ENCODE results near the gene RESF1. TPM values are rescaled to one million over a fixed set of nuclear protein-coding genes. Genes with fewer than 3 reads are reported as not detected.
"Not testable (repeated sequence)": the region's sequence is repeated elsewhere in the genome, so short reads cannot be mapped to it uniquely, and the experiment has no call there.

The RESF1 gene, protein sequence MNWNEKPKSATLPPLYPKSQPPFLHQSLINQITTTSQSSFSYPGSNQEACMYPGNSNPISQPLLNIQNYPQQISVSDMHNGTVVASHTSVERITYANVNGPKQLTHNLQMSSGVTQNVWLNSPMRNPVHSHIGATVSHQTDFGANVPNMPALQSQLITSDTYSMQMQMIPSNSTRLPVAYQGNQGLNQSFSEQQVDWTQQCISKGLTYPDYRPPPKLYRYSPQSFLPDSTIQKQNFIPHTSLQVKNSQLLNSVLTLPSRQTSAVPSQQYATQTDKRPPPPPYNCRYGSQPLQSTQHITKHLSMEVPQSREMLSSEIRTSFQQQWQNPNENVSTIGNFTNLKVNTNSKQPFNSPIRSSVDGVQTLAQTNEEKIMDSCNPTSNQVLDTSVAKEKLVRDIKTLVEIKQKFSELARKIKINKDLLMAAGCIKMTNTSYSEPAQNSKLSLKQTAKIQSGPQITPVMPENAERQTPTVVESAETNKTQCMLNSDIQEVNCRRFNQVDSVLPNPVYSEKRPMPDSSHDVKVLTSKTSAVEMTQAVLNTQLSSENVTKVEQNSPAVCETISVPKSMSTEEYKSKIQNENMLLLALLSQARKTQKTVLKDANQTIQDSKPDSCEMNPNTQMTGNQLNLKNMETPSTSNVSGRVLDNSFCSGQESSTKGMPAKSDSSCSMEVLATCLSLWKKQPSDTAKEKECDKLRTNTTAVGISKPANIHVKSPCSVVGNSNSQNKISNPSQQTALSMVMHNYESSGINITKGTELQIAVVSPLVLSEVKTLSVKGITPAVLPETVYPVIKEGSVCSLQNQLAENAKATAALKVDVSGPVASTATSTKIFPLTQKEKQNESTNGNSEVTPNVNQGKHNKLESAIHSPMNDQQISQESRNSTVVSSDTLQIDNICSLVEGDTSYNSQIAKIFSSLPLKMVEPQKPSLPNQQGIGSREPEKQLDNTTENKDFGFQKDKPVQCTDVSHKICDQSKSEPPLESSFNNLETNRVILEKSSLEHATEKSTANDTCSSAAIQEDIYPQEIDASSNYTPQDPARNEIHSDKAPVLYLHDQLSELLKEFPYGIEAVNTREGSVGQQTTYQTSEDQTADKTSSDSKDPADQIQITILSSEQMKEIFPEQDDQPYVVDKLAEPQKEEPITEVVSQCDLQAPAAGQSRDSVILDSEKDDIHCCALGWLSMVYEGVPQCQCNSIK (N-terminal part only)
- total RNA-seq, result 31.9 TPM

DNA sequence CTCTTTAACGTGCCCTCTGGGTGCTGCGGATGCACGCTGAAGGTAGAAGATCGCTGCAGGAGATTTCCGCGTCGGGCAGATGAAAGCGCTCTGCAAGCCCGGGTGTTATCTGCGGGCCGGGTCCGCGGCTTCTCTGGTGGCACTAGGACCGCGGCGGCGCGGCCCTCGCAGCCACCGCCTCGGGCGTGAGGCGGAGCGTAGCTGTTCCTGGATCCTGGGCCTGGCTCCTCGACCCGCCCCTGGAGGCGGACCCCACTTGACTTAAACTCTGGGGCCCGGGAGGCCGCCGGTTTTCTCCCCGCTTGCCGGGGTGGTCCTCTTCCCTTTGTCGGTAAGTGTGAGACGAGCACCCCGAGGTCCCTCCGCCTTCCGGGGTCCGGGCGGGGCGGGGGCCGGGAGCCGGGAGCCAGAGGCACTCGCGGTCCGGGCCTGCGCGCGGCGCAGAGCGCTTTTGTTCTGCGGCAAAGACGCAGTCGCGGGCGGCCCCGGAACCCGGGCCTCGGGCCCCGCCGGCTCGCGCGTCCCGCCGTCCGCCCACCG, at the start of gene RESF1:
Gene RESF1, plus strand, starts transcription at position 255 of the 540 bp plus-strand sequence. CDS start 21,541 bp downstream, outside the sequence.
- peak; percentile 96 for ATAC-seq

DNA sequence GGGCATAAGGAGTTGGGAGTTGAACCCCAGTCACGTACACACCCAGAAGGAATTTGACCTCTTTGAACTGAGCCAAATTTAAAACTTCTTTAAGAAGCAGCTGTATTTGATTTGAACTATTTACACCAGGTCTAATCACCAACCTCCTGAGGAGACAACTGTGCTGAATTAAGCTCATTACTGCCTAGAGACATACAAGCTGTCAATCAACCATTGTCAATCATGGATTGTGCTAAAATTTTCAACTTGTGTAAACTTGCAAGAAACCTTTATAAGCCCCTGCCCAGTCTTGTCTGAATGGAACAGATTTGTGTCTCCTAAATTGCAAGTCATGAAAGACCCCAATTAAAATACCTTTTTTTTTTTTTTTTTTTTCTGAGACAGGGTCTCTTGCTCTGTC, 44.3 kb upstream of the RESF1 start:
- no peak for ATAC-seq

DNA sequence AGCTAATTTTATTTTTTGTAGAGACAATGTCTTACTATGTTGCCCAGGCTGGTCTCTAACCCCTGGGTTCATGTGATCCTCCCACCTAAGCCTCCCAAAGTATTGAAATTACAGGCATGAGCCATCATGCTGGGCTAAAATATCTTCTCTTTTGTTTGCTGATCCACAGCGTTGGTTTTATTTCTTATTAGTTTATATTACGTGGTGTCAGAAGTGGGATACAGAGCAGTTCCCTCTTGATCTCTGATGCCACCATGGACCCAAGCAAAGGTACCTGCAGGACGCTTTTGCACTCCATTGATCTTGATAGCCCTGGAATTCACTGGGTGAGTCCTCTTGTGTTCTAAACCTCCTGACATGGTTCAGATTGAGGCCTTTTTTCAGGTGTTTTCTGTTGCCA, 43.8 kb upstream of the RESF1 start:
- ATAC-seq, result no peak

DNA sequence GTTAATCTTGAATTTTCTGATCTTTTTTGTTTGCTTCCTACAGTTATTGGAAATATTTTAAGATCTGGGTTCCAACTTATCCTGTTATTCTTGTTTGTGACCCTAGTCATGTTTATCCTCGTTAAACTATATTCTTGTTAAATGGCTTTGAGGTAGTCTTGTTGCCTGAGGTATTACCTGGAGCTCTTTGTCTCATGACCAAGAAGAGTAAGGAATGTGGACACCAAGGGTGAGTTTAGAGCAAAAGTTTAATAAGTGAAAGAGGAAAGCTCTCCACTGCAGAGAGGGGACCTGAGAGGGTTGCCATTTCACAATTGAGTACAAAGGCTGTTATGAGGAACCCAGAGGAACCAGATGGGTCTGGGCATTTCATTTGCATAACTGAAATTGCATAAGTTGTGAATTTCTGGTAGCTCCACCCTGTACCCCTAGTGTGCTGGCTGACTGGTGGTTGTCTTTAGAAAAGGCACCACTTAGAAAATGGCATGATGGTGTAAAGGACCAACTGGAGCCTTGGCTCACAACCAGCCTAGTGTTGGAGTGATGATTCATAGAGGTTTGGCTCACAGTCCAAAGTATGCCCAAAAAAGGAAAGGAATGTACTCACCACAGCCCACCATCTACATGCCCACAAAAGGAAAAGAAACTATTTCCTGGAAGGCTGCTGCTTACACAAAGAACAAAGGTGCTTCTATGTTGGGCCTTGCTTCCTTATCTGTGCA, 36.7 kb upstream of the RESF1 start:
- peak; percentile 54 for ATAC-seq

DNA sequence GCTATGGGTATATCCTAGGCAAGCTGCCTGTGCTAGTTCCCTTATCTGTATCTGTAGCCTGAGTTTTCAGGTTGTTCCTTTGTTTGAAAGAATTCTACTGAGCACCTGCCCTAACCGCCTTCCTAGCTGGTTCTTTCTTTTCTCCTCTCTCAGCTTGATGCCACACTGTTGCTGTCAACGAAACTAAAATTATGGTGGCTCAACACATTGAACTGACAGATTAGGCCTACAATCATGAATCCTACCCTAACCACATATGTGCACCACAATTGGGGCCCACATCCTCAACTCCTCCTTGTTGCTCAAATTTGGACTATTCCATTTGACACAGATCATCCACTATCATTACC, 36.2 kb upstream of the RESF1 start:
- ATAC-seq, result no peak

DNA sequence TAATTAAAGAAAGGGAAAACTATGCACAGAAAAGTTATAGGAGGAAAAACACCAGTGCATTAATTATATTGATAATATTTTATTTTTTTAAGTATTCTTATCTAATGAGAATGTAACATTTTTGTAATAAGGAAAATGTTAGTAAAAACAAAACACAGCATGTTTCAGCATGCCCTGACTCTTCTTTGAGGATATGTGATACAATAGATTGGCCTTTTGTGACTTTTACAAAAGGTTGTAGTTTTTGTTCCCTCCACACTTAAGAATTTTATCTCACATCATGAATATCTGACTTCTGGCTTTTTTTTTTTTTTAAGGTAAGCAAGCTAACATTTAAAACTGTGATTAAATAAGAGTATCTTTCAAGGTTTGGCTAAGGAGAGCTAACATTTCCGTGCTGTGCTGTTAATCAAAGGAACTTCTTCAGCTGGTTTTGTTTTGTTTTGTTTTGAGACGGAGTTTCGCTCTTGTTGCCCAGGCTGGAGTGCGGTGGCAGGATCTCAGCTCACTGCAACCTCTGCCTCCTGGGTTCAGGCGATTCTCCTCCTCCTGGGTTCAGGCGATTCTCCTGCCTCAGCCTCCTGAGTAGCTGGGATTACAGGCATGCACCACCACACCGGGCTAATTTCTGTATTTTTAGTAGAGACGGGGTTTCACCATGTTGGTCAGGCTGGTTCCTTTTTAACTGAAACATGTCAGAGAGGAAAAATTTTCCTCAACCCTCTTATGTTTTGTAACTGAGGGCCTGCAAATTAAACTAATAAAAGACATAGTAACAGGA, 30.8 kb upstream of the RESF1 start:
- ATAC-seq, result no peak

DNA sequence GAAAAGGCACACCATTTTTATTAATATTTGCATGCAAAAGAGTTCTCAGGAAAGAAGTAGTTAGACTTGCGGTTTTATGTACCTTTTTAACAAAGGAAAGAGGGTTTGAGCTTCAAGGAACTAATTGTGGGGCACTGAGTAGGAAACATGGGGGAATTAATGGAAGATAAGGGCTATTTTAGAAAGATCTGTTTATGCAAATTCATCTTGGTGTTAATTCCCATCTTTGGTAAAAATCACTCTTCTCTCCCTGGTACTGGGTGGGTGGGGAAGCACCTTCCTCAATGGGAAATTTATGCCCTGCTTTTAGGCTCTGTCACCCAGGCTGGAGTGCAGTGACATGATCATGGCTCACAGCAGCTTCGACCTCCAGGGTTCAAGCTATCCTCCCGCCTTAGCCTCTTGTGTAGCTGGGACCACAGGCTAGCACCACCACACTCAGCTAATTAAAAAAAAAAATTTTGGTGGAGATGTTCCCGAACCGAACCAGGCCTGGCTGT, 30.1 kb upstream of the RESF1 start:
- ATAC-seq, result no peak

DNA sequence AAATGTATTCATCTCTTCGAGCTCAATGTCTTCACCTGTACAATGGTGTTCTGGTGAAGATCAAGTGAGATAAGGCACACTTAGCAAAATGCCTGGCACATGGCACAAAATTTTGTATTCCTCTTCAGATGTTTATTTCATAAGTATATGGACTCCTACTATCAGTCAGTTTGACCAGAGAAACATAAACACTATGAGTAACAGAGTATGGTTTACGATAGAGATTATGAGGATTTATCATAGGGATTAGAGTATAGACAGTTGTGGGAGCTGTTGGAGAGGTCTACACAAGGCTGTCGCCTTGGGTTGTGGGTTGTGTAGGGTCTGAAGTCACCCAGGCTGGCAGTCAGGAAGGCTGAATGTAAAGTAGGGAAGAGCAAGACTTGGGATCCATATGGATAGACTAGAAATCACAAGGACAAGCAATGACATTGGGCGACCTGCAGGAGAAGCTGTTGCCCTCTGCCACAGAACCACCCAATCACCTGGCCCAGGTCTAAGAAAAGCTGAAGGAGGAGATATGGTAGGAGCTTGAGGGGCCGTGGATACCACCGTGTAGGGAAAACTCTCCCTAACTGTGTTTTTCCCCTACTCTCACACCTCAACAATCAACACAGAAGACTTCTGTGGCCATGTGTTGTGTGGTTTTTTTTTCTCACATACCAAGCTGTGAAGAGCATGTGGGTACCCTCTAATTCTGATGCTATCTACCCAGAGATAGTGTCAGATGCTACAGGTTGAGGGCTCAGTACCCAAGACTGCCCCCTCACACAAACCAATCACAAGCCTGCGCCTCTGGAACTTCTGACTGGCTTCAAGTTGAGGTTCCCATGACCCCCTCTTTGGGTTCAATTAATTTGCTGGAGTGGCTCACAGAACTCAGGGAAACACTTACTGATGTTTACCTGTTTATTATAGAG, 27.2 kb upstream of the RESF1 start:
- no peak for ATAC-seq

DNA sequence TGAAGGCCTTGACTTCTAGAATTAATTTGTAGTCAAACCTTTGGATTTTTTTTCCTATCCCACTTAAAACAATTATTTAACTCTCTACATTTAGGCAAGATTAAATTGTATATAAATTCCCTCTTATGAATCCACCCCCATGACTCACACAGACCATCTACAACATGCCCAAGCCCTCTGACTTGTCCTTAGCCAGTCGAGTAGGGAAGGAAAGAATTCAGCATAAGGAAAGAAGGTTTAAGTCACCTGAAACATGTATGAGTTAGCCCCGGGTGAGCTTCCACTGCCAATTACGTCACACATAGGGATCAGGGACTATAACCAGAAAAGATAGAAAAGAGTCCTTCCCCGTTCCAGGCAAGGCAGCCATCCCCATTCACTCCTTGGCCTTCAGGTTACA, 14.9 kb upstream of the RESF1 start:
- peak; percentile 94 for ATAC-seq

DNA sequence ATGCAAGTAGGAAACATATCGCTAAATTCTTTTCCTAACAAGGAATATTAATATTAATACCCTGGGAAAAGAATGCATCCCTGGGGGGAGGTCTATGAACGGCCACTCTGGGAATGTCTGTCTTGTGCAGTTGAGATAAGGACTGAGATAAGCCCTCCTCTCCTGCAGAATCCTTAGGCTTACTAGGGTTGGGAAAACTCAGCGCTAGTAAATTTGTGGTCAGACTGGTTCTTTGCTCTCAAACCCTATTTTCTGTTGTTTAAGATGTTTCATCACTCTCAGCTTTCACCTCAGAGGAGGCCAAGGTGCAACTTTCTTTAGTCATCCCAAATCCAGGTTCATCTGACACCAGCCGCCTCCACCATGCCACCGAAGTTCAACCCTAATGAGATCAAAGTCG, 11.2 kb upstream of the RESF1 start:
- ATAC-seq, result no peak

DNA sequence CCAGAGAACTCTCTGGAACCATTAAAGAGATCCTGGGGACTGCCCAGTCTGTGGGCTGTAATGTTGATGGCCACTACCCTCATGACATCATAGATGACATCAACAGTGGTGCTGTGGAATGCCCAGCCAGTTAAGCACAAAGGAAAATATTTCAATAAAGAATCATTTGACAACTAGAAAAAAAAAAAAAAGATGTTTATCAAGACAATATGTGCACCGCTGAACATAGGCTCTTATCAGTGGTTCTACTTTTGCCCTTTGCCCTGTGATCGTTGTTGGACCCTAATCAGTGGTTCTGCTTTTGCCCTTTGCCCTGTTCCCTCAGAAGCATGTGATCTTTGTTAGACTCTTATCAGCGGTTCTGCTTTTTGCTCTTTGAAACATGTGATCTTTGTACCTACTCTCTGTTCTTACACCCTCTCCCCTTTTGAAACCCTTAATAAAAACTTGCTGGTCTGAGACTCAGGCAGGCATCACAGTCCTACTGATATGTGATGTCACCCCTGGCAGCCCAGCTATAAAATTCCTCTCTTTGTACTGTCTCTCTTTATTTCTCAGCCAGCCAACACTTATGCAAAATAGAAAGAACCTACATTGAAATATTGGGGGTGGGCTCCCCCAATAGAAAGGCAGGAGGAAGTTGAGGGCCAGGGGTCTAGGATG, 10.4 kb upstream of the RESF1 start:
- not testable (repeated sequence) for ATAC-seq

DNA sequence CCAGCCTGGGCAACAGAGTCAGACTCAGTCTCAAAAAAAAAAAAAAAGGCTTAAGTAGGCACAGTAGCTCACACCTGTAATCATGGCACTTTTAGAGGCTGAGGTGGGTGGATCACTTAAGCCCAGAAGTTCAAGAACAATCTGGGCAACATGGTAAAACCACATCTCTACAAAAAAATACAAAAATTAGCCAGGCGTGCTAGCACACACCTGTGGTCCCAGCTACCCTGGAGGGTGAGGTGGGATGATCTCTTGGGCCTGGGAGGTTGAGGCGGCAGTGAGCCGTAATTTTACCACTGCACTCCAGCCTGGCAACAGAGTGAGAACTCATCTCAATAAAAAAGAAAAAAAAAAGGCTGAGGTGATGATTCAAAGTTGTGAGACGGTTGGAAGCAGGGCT, 9.1 kb upstream of the RESF1 start:
- ATAC-seq, result no peak

DNA sequence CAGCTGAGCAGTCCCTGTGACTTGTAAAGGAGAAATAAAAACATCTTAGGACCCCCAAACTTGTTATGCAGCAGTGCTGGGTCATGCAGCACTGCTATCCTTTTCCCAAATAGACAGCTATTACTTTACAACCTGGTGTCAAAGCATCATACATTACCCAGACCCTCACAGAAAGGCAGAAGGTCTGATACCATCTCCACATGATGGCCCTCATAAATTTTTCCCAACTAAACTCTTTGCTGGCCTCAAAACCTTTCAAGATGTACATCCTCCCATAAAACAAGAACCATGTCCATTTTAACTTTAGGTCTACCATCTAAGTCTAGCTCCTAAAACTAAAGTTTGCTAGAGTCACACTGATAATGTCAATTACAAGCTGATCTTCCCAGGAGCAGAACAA, 8.7 kb upstream of the RESF1 start:
- ATAC-seq, result no peak

DNA sequence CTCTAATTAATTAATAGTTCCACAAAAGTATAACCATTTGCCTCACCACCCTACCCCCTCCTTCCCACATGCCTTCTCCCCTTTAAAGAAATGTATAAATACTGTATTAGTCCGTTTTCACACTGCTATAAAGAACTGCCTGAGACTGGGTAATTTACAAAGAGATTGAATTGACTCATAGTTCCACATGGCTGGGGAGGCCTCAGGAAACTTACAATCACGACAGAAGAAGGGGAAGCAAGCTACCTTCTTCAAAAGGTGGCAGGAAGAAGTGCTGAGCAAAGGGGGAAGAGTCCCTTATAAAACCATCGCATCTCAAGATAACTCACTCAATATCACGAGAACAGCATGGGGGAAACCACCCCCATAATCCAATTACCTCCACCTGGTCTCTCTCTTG, 8.2 kb upstream of the RESF1 start:
- no peak for ATAC-seq

DNA sequence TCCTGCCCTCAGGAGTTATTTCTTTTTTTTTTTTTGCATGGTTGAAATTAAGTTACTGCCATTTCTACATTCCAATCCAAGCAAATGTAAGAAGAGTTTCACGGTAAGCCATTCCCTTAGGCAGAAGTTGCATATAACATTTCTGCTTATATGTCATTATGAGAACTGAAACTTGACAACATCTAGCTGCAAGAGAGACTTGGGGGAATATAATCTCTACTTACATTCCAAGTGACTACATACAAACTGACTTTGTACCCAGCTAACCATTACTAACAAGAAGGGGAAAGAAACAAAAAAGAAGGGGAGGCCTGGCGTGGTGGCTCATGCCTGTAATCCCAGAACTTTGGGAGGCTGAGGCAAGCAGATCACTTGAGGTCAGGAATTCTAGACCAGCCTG, 7.3 kb upstream of the RESF1 start:
- ATAC-seq, result no peak

DNA sequence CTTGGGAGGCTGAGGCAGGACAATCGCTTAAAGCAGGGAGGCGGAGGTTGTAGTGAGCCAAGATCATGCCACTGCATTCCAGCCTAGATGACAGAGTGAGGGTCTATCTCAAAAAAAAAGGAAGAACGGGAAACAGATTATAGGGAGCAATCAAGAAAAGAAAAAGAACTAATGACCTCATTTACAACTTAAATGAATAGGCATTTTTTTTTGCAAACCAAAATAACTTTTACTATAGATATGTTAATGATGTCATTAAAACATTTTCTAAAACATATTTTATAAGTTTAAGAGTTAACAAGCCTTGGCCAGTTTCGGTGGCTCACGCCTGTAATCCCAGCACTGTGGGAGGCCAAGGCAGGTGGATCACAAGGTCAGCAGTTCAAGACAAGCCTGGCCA, 6.8 kb upstream of the RESF1 start:
- ATAC-seq, result no peak

DNA sequence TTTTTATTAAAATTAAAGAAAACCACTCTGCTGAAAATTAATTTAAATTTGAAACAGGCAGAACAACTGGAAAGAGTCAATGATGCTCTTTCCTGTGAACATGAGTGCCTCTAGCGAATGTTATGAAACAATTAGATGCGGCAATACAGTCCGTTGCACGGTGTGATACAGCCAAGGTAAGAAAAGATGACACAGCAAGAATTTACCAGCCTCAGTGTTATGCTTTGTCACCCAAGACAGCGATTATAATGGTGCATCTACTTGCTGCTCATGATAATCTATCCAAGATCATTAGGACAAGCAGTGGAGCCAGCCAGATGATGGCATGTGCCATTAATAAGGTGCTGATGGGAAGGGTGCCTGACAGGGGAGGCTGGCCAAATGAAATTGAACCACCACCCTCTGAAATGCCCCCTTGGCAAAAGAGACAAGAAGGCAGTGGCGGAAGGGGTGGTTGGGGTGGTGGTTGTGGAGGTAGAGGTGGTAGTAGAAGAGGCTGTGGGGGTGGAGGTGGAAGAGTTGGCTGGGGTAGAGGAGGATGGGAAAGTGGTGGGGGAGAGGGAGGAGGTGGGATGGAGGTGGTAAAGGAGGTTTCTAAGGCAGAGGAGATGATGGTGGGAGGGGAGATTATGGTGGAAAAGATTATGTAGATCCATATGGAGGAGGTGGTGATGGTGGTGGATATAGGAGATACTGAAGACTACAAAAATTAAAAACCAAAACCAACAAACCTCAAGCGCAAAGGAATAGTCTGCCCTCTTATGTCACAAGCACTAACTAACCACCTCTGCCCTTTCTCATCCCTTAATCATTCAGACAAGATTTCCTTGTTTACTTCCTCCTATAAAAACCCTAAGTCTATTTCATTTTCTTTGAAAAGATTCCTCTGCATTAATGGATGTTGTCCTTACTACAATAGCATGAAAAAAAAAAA, 4.0 kb upstream of the RESF1 start:
- ATAC-seq, result no peak

DNA sequence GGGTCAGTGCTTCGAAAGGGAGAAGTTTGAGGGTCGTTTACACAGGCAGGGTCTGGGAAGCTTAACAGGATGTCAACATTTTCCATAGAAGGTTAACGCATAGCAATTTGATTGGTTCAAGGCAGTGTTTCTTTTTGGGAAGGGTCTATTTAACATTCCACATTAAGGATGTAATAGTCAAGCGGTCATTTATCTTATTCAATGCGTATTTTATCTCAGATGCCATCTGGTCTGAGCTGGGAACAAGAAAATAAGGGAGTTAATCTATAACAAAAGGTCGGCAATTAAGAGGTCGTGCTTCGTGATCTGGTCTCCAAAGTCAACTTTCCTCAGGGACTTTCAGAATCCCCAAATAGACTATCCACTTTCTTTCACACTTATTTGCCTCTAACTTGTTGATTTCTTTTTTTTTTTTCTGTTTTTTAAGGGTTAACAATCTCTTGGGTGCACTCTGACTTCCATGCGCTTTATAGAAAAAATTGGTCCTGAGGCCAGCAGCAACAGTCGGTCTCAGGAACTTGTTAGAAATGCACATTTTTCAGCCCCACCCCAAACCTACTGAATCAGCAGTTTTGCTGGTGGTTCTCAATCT, 550 bp upstream of the RESF1 start:
- ATAC-seq, result no peak

All from esophagus mucosa (tissue), 1 donor.